Activated T-helper 1 cell treated with Interleukin-2 at 50 U/mL for 16 hours (primary cell): Measurements from ENCODE around the gene NEURL1.

ENCODE experiments used
- DNase-seq: peaks from one replicate; pipeline ENCODE4 v3.0.0-alpha.2; 2020; ENCODE audit warnings: low read depth

The NEURL1 gene

GRCh38 chr10:103546401-103546800 lies 52.9 kb downstream of the NEURL1 start:
- no peak for DNase-seq

DNA sequence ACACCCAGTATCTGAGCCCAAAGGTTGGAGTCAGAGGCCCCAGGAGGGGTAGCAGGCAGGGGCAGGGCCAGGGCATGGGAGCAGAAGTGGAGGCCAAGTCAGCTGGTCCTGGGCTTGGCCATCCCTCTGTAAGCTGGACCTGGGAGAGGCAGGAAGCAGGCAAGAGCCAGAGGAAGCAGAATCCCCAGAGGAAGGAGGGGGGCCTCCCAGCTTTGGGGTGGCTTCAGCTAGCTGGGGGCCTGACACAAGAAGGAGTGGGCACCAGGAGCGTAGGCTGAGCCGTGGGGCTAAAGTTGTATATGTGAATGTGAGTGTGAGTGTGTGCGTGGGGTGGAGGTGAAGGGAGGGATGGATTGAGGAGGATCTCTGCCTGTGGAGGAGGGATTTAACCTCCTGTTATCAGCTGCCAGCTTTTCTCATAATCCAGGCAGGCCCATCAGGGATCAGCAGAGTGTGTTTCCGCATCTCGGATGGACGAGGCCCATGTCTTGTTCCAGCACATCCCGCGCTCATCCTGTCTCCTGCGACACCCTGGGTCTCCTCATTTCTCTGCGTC lies 54.0 kb downstream of the NEURL1 start:
- no peak for DNase-seq

DNA sequence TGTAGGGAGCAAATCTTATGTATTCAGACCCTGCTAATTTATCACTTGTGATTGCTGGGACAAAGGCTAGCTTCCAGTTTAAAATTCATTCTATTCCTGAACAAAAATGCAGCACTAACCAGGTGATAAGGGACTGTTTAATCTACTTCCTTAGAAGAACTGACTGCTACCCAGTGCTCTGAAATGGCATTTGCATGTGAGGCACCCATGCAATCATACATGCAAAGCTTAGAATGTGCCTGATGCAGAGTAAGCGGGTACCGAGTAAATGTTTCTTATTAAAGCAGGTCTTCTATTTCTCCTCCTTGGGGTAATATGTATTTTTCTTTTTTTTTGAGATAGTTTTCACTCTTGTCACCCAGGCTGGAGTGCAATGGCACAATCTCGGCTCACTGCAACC lies 54.5 kb downstream of the NEURL1 start:
- DNase-seq, result no peak

GRCh38 chr10:103548581-103549348 lies 55.3 kb downstream of the NEURL1 start:
- no peak for DNase-seq

DNA sequence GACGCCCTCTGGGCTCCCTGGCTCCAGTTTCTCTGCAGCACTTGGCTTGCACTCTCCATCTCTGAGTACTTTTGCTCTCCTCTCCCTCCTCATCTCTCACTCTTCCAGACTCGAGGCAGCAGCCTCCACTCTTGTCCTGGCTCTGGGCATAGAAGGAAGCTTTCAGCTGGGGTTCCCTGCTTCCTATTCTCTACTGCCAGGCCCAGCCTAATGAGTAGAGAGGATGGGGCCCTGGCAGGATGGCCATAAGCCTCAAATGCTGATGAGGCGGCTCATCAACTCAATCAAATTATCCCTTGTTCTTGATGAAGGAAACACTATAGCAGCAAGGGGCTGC lies 55.8 kb downstream of the NEURL1 start:
- no peak for DNase-seq

GRCh38 chr10:103550229-103550628 lies 56.7 kb downstream of the NEURL1 start:
- DNase-seq, result no peak

DNA sequence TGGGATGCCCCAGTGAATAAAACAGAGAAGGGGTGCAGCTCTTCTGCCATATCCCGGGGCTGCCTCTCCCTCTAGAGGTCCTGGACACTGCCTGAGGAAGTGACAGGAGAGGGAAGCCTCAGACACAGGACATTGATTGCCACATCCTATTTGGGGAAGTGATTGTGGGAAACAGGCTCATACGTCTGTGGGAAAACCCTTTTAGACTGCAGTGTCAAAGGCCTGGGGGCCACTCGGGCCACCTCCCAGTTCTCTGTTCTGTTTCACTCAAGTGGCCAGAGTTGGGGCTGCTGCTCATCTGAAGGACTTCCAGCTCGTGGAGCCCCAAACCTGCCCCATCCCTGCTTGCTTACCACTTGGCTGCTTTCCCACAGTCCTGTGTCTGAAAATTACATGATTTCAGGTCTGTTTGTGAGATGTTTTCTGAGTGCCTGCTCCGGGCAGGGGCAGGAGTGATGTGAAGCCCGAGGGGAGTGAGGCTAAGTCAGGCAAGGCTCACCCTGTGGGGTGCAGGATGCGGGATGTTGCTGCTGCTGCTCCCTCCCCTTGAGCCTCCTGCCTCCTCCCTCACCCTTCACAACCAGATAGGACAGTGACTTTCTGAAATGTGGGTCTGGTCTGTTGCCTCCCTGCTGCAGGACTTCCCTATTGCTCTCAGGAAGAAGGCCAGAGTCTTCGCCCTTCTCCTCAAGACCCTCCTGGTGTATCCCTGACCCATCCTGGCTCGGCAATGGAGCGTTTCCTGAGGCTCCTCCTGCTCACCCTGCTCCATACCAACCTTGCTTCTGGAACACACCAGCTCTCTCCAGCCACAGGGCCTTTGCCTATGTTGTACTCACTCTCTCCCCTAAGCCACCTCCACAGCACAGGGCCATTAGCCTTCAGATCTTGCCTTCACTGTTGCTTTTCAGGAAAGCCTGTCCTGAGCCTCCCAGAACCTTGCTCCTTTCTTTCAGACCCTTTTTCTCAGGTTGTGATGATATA lies 58.4 kb downstream of the NEURL1 start:
- no peak for DNase-seq

- no peak for DNase-seq
Observed at GRCh38 chr10:103552856-103553742, 59.6 kb downstream of the NEURL1 start.

- no peak for DNase-seq
Observed at GRCh38 chr10:103553743-103554487, 60.4 kb downstream of the NEURL1 start.

GRCh38 chr10:103554488-103555324 lies 61.2 kb downstream of the NEURL1 start:
- no peak for DNase-seq

- DNase-seq, result no peak
Observed at GRCh38 chr10:103555325-103555649, 61.8 kb downstream of the NEURL1 start.

DNA sequence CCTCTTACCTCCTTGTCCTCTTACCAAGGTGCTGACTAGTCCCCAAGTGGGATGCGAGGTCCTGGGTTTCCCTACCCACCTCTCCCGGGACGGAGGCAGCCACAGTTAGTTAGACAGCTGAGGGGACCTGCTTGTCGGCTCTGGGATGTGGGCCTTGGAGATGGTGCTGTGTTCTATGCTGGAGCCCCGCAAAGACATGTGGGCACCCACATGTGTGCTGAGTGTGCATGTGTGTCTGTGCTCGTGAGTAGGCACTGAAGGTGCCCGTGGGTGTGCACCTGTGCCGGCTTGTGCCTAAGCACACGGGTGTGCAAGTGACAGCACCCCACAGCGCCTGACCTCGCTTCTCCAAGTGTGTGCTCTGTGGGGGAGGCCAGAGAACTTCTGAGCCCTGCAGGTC lies 62.2 kb downstream of the NEURL1 start:
- DNase-seq, result no peak

DNA sequence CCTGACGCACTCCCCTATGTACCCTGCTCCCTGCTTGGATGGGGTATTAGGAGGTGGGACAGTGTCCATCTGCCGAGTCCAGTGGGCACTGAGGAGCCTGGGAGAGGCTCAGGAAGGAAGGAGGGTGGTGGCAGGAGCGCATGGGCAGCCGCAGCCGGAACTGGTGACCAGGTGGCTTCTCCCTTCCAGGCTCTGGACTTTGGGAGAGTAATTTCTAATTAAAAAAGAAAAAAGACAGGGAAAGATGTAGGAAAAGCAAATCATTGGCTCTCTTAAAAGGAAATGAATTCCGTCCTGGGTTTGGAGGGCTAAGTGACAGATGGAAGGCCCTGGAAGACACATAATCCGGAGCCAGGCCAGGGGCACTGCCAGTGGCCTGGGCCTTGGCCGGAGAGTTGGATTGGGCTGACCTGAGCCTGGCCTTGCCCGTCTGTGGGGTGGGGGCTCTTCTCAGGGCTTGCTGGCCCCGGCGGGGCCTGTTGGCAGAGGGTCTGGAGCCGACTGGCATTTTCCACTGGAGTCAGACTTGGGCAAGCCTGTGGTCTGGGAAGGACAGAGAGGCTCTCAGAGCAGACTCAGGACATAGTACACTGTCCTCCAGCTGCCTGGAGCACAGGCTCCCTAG lies 63.0 kb downstream of the NEURL1 start:
- DNase-seq, result no peak

GRCh38 chr10:103557455-103557854 lies 64.0 kb downstream of the NEURL1 start:
- no peak for DNase-seq

- DNase-seq, result no peak
Observed at GRCh38 chr10:103558911-103559310, 65.4 kb downstream of the NEURL1 start.

DNA sequence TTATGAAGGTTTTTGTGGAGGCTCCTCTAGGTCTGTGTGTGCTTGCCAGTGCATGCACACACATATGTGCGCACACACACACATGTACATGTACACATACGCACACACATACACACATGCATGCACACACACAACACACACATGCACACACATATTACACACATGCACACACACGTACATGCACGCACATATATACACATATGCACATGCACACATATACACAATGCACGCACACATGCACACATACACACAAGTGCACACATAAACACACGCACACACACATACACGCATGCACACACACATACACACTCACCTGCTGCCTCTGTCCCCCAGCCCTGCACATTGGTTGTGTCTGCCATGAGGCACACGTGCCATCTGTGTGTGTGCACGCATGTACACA lies 66.3 kb downstream of the NEURL1 start:
- DNase-seq, result no peak

DNA sequence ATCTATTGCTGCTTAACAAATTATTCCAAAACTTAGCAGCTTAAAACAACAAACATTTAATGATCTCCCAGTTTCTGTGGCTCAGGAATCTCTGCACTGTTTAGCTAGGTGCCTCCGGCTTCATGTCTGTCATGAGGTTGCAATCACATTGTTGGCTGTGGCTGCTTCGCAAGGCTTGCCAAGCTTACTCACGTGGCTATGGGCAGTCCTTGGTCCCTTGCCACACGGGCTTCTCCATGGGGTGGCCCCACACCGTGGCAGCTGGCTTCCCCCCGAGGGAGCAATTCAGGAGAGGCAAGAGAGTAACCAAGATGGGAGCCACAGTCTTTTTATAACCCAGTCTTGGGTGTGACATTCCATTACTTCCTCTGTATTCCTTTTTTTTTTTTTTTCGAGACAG lies 67.4 kb downstream of the NEURL1 start:
- no peak for DNase-seq

GRCh38 chr10:103562383-103562782 lies 68.9 kb downstream of the NEURL1 start:
- DNase-seq, result no peak

DNA sequence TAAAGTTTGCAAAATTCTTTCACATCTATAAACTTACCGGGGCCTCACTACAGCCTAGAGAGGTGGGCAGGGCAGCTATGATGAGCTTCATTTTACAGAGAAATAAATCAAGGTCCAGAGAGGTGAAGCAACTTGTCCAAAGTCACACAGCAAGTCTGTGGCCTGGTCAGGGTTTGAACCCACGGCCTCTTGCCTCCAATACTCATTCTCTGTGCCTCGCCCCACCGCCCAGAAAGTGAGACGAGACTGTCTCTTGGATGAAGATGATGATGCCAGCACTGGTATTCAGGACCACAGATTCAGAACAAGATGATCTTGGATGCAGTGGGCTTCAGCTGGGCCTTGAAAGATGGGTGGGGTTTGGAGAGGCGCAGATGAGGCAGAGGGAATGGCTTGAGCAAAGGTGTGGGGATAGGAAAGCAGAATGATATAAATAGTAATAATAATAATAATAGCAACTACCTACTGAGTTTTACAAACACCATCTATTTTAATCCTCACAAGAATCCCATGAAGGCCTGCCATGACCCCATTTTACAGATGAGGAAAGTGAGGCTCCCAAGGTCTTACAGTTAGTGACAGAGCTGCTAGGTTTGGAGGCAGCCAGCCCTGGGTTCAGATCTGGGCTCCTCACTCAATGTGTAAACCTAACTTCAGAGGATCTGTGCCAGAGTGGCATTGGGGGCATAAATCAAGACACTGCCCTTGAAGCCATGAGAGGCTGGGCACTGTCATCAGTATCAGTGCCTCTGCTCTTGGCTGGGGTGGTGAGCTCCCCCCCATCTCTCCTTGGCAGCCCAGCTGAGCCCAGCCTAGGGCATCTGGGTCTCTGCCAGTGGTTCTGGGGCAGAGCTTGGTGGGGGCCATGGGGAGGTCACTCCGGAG lies 70.0 kb downstream of the NEURL1 start:
- DNase-seq, result no peak
